IMR-90 (cell line): ENCODE results near the gene OR2T4. TPM values are rescaled to one million over a fixed set of nuclear protein-coding genes. Genes with fewer than 3 reads are reported as not detected.

Source experiments
- ATAC-seq: fragments of 200-7000 bp; cut with Tn5 transposase; 2 replicates; pipeline ENCODE4 v1.9.1; 2020; ENCODE audit warnings: low read depth, mild to moderate bottlenecking, moderate library complexity
- BruUV-seq: library from RNA; stranded (reverse); fragments of 400-500 nt; replicated peaks from 2 replicates; lab custom pipeline; 2021; lab: Mats Ljungman, UMichigan
- CTCF ChIA-PET: fragments of 300-600 bp; formaldehyde crosslinking; extraction: SDS; loops from one replicate; lab custom pipeline; 2021; ENCODE audit warnings: antibody characterized with exemption; lab: Yijun Ruan, JAX
- POLR2A ChIA-PET: fragments of 300-600 bp; sonication (Branson Sonifier 250); formaldehyde crosslinking; loops from one replicate; lab custom pipeline; 2022; ENCODE audit warnings: antibody characterized with exemption; ENCODE audit not compliant: unreplicated experiment; lab: Charles Lee
- DNase-seq: peaks from one replicate; pipeline ENCODE4 v3.0.0; 2013
- H2AFZ ChIP-seq: replicated peaks from 2 replicates; pipeline ENCODE3; 2013; ENCODE audit warnings: low read length, mild to moderate bottlenecking; ENCODE audit not compliant: poor library complexity
- H2AK5ac ChIP-seq: 2 replicates; pipeline ENCODE4 v1.6.1; 2013; ENCODE audit warnings: low read depth, low read length, inconsistent platforms
- H2AK9ac ChIP-seq: replicated peaks from 2 replicates; pipeline ENCODE3; 2013; ENCODE audit warnings: mild to moderate bottlenecking, low read depth, low read length, moderate library complexity; ENCODE audit not compliant: poor library complexity
- H2BK120ac ChIP-seq: 2 replicates; pipeline ENCODE4 v1.6.1; 2013; ENCODE audit warnings: low read depth, low read length, inconsistent platforms
- H2BK15ac ChIP-seq: 3 replicates; pipeline ENCODE4 v1.6.1; 2013; ENCODE audit warnings: low read depth, low read length, inconsistent platforms
- H2BK20ac ChIP-seq: 2 replicates; pipeline ENCODE4 v1.6.1; 2013; ENCODE audit warnings: low read depth, mild to moderate bottlenecking, inconsistent platforms, low read length, moderate library complexity
- H2BK5ac ChIP-seq: 2 replicates; pipeline ENCODE4 v1.6.1; 2013; ENCODE audit warnings: mild to moderate bottlenecking, low read depth, low read length, inconsistent platforms; ENCODE audit not compliant: poor library complexity, severe bottlenecking
- H3K14ac ChIP-seq: replicated peaks from 2 replicates; pipeline ENCODE4 v1.6.1; 2013; ENCODE audit warnings: low read depth, low read length, inconsistent platforms
- H3K18ac ChIP-seq: 2 replicates; pipeline ENCODE4 v1.6.1; 2013; ENCODE audit warnings: low read depth, low read length, control low read depth
- H3K23ac ChIP-seq: 2 replicates; pipeline ENCODE4 v1.6.1; 2013; ENCODE audit warnings: low read depth, low read length, inconsistent platforms
- H3K27ac ChIP-seq: 2 replicates; pipeline ENCODE4 v1.5.1; 2013; ENCODE audit warnings: mild to moderate bottlenecking, control low read depth, low read length; ENCODE audit not compliant: insufficient read depth
- H3K27me3 ChIP-seq: 2 replicates; pipeline ENCODE4 v1.6.1; 2013; ENCODE audit warnings: low read length; ENCODE audit not compliant: control insufficient read depth, insufficient read depth
- H3K36me3 ChIP-seq: 2 replicates; pipeline ENCODE4 v1.6.1; 2013; ENCODE audit warnings: low read length, mixed read lengths; ENCODE audit not compliant: control insufficient read depth, insufficient read depth
- H3K4ac ChIP-seq: 2 replicates; pipeline ENCODE4 v1.6.1; 2013; ENCODE audit warnings: low read depth, low read length, inconsistent platforms
- H3K4me1 ChIP-seq: 2 replicates; pipeline ENCODE4 v1.6.1; 2013; ENCODE audit warnings: low read length, mixed read lengths; ENCODE audit not compliant: control insufficient read depth, insufficient read depth
- H3K4me2 ChIP-seq: 2 replicates; pipeline ENCODE4 v1.6.1; 2013; ENCODE audit warnings: low read depth, mild to moderate bottlenecking, control low read depth, low read length, moderate library complexity
- H3K4me3 ChIP-seq: 2 replicates; pipeline ENCODE4 v1.5.1; 2013; ENCODE audit warnings: low read depth, mild to moderate bottlenecking, control low read depth, low read length, moderate library complexity; ENCODE audit not compliant: insufficient read depth
- H3K56ac ChIP-seq: 2 replicates; pipeline ENCODE4 v1.6.1; 2013; ENCODE audit warnings: low read length, inconsistent platforms; ENCODE audit not compliant: insufficient read depth; ENCODE audit errors: extremely low read depth
- H3K79me1 ChIP-seq, 2 experiments: 2 replicates each; pipeline ENCODE4 v1.6.1; 2013; ENCODE audit warnings: low read length in 2 of 2, inconsistent platforms in 1 of 2, low read depth in 1 of 2
- H3K9ac ChIP-seq: 2 replicates; pipeline ENCODE4 v1.6.1; 2013; ENCODE audit warnings: low read depth, low read length, control low read depth
- H3K9me1 ChIP-seq: 2 replicates; pipeline ENCODE4 v1.6.1; 2013; ENCODE audit warnings: low read length, inconsistent platforms; ENCODE audit not compliant: insufficient read depth
- H3K9me3 ChIP-seq: 2 replicates; pipeline ENCODE4 v1.6.1; 2013; ENCODE audit warnings: low read length; ENCODE audit not compliant: control insufficient read depth, insufficient read depth
- H4K20me1 ChIP-seq: 2 replicates; pipeline ENCODE4 v1.6.1; 2013; ENCODE audit warnings: low read length, inconsistent platforms; ENCODE audit not compliant: insufficient read depth
- H4K5ac ChIP-seq: 2 replicates; pipeline ENCODE4 v1.6.1; 2013; ENCODE audit warnings: mild to moderate bottlenecking, low read depth, low read length, control low read depth
- H4K8ac ChIP-seq, 2 experiments: 2 replicates each; pipeline ENCODE4 v1.6.1; 2013; ENCODE audit warnings: low read depth in 2 of 2, low read length in 2 of 2, control low read depth in 1 of 2, inconsistent platforms in 1 of 2
- H4K91ac ChIP-seq: 2 replicates; pipeline ENCODE4 v1.6.1; 2013; ENCODE audit warnings: low read depth, low read length, inconsistent platforms; ENCODE audit not compliant: insufficient read depth
- CHD1 ChIP-seq: IDR thresholded peaks from 2 replicates; pipeline ENCODE4 v1.6.1; 2012; ENCODE audit warnings: low read depth, low read length, improper control_type of control experiment
- RAD21 ChIP-seq: IDR thresholded peaks from 2 replicates; pipeline ENCODE4 v1.6.1; 2012; ENCODE audit warnings: low read length, improper control_type of control experiment
- RCOR1 ChIP-seq: IDR thresholded peaks from 2 replicates; pipeline ENCODE4 v1.6.1; 2012; ENCODE audit warnings: mild to moderate bottlenecking, low read length, improper control_type of control experiment; ENCODE audit not compliant: insufficient replicate concordance
- RFX5 ChIP-seq: IDR thresholded peaks from 2 replicates; pipeline ENCODE4 v1.8.0; 2012; ENCODE audit warnings: low read depth, mild to moderate bottlenecking, low read length, moderate library complexity
- SMC3 ChIP-seq: fragments of 150-350 bp; IDR thresholded peaks from 2 replicates; pipeline ENCODE4 v1.6.1; 2016; ENCODE audit warnings: low read depth, mild to moderate bottlenecking, antibody characterized with exemption, low read length, moderate library complexity
- WGBS, 2 experiments: methylation state at CpG; one replicate each; pipeline versions ENCODE4 v1.1.5 to v1.1.7; 2013; ENCODE audit warnings: missing lambda C conversion rate in 2 of 2; ENCODE audit not compliant: insufficient read length in 1 of 2; ENCODE audit errors: extremely low coverage in 2 of 2; 5-methylcytosine and 5-hydroxymethylcytosine counted together
- dilution Hi-C: fragments of 300-500 bp; cut with HindIII; formaldehyde crosslinking; loops from one replicate; pipeline ENCODE4 v1.14.3; 2018; ENCODE audit warnings: low sequenced_read_pairs; ENCODE audit not compliant: unreplicated experiment
- in situ Hi-C: fragments of 300-500 bp; cut with MboI; formaldehyde crosslinking; loops from 3 replicates; pipeline ENCODE4 v1.14.3; 2019; ENCODE audit warnings: low sequenced_read_pairs, inconsistent platforms, mixed read lengths
- intact Hi-C: fragments of 100-400 bp; cut with micrococcal nuclease; formaldehyde crosslinking; loops from 2 replicates; pipeline ENCODE4 v1.10.0; 2022
- polyA plus RNA-seq, 3 experiments: library from polyadenylated mRNA; depleted of rRNA; stranded (reverse); fragments of >200 nt; gene quantifications; 2 replicates each; pipeline ENCODE4 v1.2.3, GENCODE V29; 2012; ENCODE audit warnings: low replicate concordance in 1 of 3
- total RNA-seq: library from RNA; depleted of rRNA; stranded (reverse); fragments of >200 nt; gene quantifications from 2 replicates; pipeline ENCODE4 v1.2.3, GENCODE V29; 2012

Gene OR2T4
- total and polyA plus RNA-seq, 2 of the 4 experiments (the other 2 are of a cell fraction): not detected

GRCh38 chr1:248324468-248324867 is 37.0 kb upstream of the OR2T4 start, which contains the start of gene OR2M7:
TSS of gene OR2M7 (minus strand) at chr1:248324568. CDS start at chr1:248324568, 0 bp downstream.
- Histone ChIP-seq H2BK5ac (no peak within 1 kb of the TSS), H2BK120ac (no peak within 1 kb of the TSS), H2AFZ (no peak within 1 kb of the TSS), H2AK9ac (no peak within 1 kb of the TSS), H3K9me1 (no peaks in the 10 kb centered on the region), H3K9ac (no peak within 1 kb of the TSS), H3K27me3 (no peaks in the 10 kb centered on the region), H3K4me2 (no peak within 1 kb of the TSS), H3K14ac (no peak within 1 kb of the TSS), H3K27ac (no peak within 1 kb of the TSS), H3K4me1 (no peaks in the 10 kb centered on the region), H3K4me3 (no peak within 1 kb of the TSS), H4K5ac (no peak within 1 kb of the TSS), H4K20me1 (no peaks in the 10 kb centered on the region), H2BK20ac (no peak within 1 kb of the TSS), H3K9me3 (peaks cover 2% of the 10 kb centered on the region; the same call in 1 of the 2 replicates), H3K23ac (no peak within 1 kb of the TSS), H2BK15ac (no peak within 1 kb of the TSS), H3K56ac (no peak within 1 kb of the TSS), H3K18ac (no peak within 1 kb of the TSS), H4K8ac (no peak within 1 kb of the TSS), H4K91ac (no peak within 1 kb of the TSS), H3K36me3 (no peaks in the 10 kb centered on the region), H3K4ac (no peak within 1 kb of the TSS), H3K79me1 (no peaks in the 10 kb centered on the region), H2AK5ac (no peak within 1 kb of the TSS)
- ChIA-PET CTCF (no interaction called here), POLR2A (no interaction called here)
- dilution Hi-C loops: no loop called here
- TF ChIP-seq SMC3 (no peak), CHD1 (no peak), RFX5 (no peak), RAD21 (no peak), RCOR1 (no peak)
- in situ Hi-C loops: no loop called here
- no peak for DNase-seq
- no CpG with 5 or more reads among the region's 1 CpG for WGBS, 2 experiments
- BruUV-seq: no TSS peak
- intact Hi-C loops: no loop called here
- no peak for ATAC-seq
